H1 (cell line): ENCODE results near the gene ELMO3. TPM values are rescaled to one million over a fixed set of nuclear protein-coding genes. Genes with fewer than 3 reads are reported as not detected.

Source experiments
- CTCF ChIA-PET: fragments of 300-600 bp; sonication (Branson Sonifier 250); formaldehyde crosslinking; loops from one replicate; lab custom pipeline; 2021; ENCODE audit not compliant: partially characterized antibody; lab: Charles Lee
- POLR2A ChIA-PET: fragments of 300-600 bp; sonication (Branson Sonifier 250); formaldehyde crosslinking; loops from one replicate; lab custom pipeline; 2021; ENCODE audit warnings: inconsistent platforms; ENCODE audit not compliant: partially characterized antibody; lab: Charles Lee
- DNase-seq, 2 experiments: peaks; one replicate each; pipeline versions ENCODE4 v3.0.0 to v3.0.0-alpha.2; 2010 to 2022; ENCODE audit warnings: low spot score in 2 of 2, low read depth in 1 of 2, mixed read lengths in 1 of 2
- FAIRE-seq: peaks from 2 replicates; lab custom pipeline; 2011; peaks lifted over from hg19 to GRCh38; lab: Jason Lieb, UNC
- H2AFZ ChIP-seq: 2 replicates; pipeline ENCODE4 v1.8.1; 2012; ENCODE audit warnings: low read length, inconsistent platforms
- H2AK5ac ChIP-seq: 2 replicates; pipeline ENCODE4 v1.6.1; 2013; ENCODE audit warnings: low read depth, low read length
- H2BK120ac ChIP-seq: replicated peaks from 2 replicates; pipeline ENCODE3; 2013; ENCODE audit warnings: low read depth, low read length, inconsistent platforms
- H2BK12ac ChIP-seq: 2 replicates; pipeline ENCODE4 v1.6.1; 2013; ENCODE audit warnings: low read depth, low read length
- H2BK15ac ChIP-seq: 2 replicates; pipeline ENCODE4 v1.6.1; 2013; ENCODE audit warnings: low read length
- H2BK20ac ChIP-seq: 2 replicates; pipeline ENCODE4 v1.6.1; 2013; ENCODE audit warnings: low read length
- H2BK5ac ChIP-seq: 2 replicates; pipeline ENCODE4 v1.6.1; 2013; ENCODE audit warnings: low read depth, low read length
- H3K14ac ChIP-seq: 2 replicates; pipeline ENCODE4 v1.6.1; 2013; ENCODE audit warnings: inconsistent platforms; ENCODE audit not compliant: insufficient read length
- H3K18ac ChIP-seq: 2 replicates; pipeline ENCODE4 v1.6.1; 2013; ENCODE audit warnings: low read length; ENCODE audit errors: extremely low read depth
- H3K23ac ChIP-seq: 2 replicates; pipeline ENCODE4 v1.6.1; 2013; ENCODE audit warnings: inconsistent platforms; ENCODE audit not compliant: insufficient read length
- H3K23me2 ChIP-seq: 2 replicates; pipeline ENCODE4 v1.6.1; 2013; ENCODE audit warnings: low read depth, low read length
- H3K27ac ChIP-seq: 2 replicates; pipeline ENCODE4 v1.6.1; 2011; ENCODE audit warnings: low read depth, low read length, inconsistent platforms
- H3K27me3 ChIP-seq, 4 experiments: replicated peaks in 1 of 4; 1 replicate in 1 of 4; 2 replicates in 3 of 4; pipeline versions ENCODE4 v1.6.1 to v1.8.1; 2011 to 2013; ENCODE audit warnings: low read length in 3 of 4, mild to moderate bottlenecking in 3 of 4, inconsistent platforms in 2 of 4, mixed read lengths in 2 of 4, moderate library complexity in 1 of 4; ENCODE audit not compliant: control insufficient read depth in 3 of 4, insufficient read depth in 3 of 4; ENCODE audit errors: extremely low read depth in 1 of 4
- H3K36me3 ChIP-seq, 4 experiments: 2 replicates each; pipeline versions ENCODE4 v1.6.1 to v1.8.1; 2011 to 2013; ENCODE audit warnings: mild to moderate bottlenecking in 4 of 4, low read length in 3 of 4, moderate library complexity in 2 of 4, control low read depth in 1 of 4, inconsistent platforms in 1 of 4; ENCODE audit not compliant: insufficient read depth in 4 of 4, control insufficient read depth in 2 of 4
- H3K4ac ChIP-seq: replicated peaks from 2 replicates; pipeline ENCODE3; 2013; ENCODE audit warnings: low read length, low read depth, mixed read lengths, inconsistent platforms; ENCODE audit not compliant: insufficient read length
- H3K4me1 ChIP-seq, 4 experiments: replicated peaks in 1 of 4; 1 replicate in 1 of 4; 2 replicates in 3 of 4; pipeline versions ENCODE4 v1.6.1 to v1.8.1; 2011 to 2013; ENCODE audit warnings: low read length in 3 of 4, inconsistent platforms in 2 of 4, mixed read lengths in 1 of 4; ENCODE audit not compliant: insufficient read depth in 4 of 4, control insufficient read depth in 3 of 4
- H3K4me2 ChIP-seq, 2 experiments: 2 replicates each; pipeline versions ENCODE4 v1.6.1 to v1.8.1; 2011 to 2013; ENCODE audit warnings: low read depth in 2 of 2, low read length in 2 of 2, control low read depth in 1 of 2, inconsistent platforms in 1 of 2, mild to moderate bottlenecking in 1 of 2; ENCODE audit not compliant: insufficient read depth in 1 of 2
- H3K4me3 ChIP-seq, 4 experiments: fragments of 200-600, 300-600 bp in 1 of 4; sonication (generic), shearing (Covaris generic), sonication (Bioruptor Twin) in 1 of 4; 2 replicates each; pipeline versions ENCODE4 v1.5.1 to v1.8.1; 2011 to 2016; ENCODE audit warnings: low read length in 4 of 4, low read depth in 3 of 4, control low read depth in 2 of 4, inconsistent platforms in 2 of 4, mild to moderate bottlenecking in 2 of 4, mixed read lengths in 1 of 4, moderate library complexity in 1 of 4; ENCODE audit not compliant: insufficient read depth in 2 of 4; ENCODE audit errors: extremely low read depth in 1 of 4
- H3K56ac ChIP-seq: replicated peaks from 2 replicates; pipeline ENCODE3; 2013; ENCODE audit warnings: low read depth, mild to moderate bottlenecking, mixed read lengths, low read length, inconsistent platforms; ENCODE audit not compliant: insufficient read length
- H3K79me1 ChIP-seq: 2 replicates; pipeline ENCODE4 v1.6.1; 2013; ENCODE audit warnings: low read depth, low read length, control low read depth
- H3K79me2 ChIP-seq, 2 experiments: 2 replicates each; pipeline versions ENCODE4 v1.6.1 to v1.8.1; 2012 to 2013; ENCODE audit warnings: low read length in 2 of 2, mild to moderate bottlenecking in 2 of 2, inconsistent platforms in 1 of 2; ENCODE audit not compliant: insufficient read depth in 2 of 2, control insufficient read depth in 1 of 2
- H3K9ac ChIP-seq, 4 experiments: replicated peaks in 1 of 4; 1 replicate in 1 of 4; 2 replicates in 3 of 4; pipeline versions ENCODE4 v1.6.1 to v1.8.1; 2011 to 2013; ENCODE audit warnings: low read depth in 3 of 4, low read length in 3 of 4, control low read depth in 2 of 4, mild to moderate bottlenecking in 2 of 4, moderate library complexity in 2 of 4, inconsistent platforms in 1 of 4; ENCODE audit errors: extremely low read depth in 1 of 4
- H3K9me3 ChIP-seq, 2 experiments: 2 replicates each; pipeline versions ENCODE4 v1.6.1 to v1.8.1; 2012 to 2013; ENCODE audit warnings: mild to moderate bottlenecking in 2 of 2, moderate library complexity in 2 of 2, control low read depth in 1 of 2, inconsistent platforms in 1 of 2, low read depth in 1 of 2, low read length in 1 of 2, mixed read lengths in 1 of 2; ENCODE audit not compliant: insufficient read depth in 2 of 2
- H4K20me1 ChIP-seq, 2 experiments: replicated peaks in 1 of 2; 2 replicates each; pipeline versions ENCODE3 to v1.8.1; 2011 to 2013; ENCODE audit warnings: inconsistent platforms in 2 of 2, low read length in 2 of 2, mild to moderate bottlenecking in 1 of 2; ENCODE audit not compliant: insufficient read depth in 2 of 2, control insufficient read depth in 1 of 2
- H4K5ac ChIP-seq: 2 replicates; pipeline ENCODE4 v1.6.1; 2013; ENCODE audit warnings: low read length, low read depth, mixed read lengths, inconsistent platforms; ENCODE audit not compliant: insufficient read length
- H4K8ac ChIP-seq: 2 replicates; pipeline ENCODE4 v1.8.0; 2013; ENCODE audit warnings: mild to moderate bottlenecking, moderate library complexity, low read length, inconsistent platforms; ENCODE audit not compliant: insufficient read depth; ENCODE audit errors: extremely low read depth
- H4K91ac ChIP-seq: replicated peaks from 2 replicates; pipeline ENCODE3; 2013; ENCODE audit warnings: low read length, mixed read lengths, inconsistent platforms; ENCODE audit not compliant: insufficient read length
- CBX8 ChIP-seq: fragments of 300-800, 300-1000 bp; sonication (generic); IDR thresholded peaks from 2 replicates; pipeline ENCODE4 v1.7.1; 2016; ENCODE audit warnings: low read depth, low read length, borderline replicate concordance
- CHD2 ChIP-seq: IDR thresholded peaks from 2 replicates; pipeline ENCODE4 v1.6.1; 2012; ENCODE audit warnings: low read length, improper control_type of control experiment
- E2F6 ChIP-seq: IDR thresholded peaks from 2 replicates; pipeline ENCODE4 v1.6.1; 2012; ENCODE audit warnings: inconsistent platforms
- MAFK ChIP-seq: IDR thresholded peaks from 2 replicates; pipeline ENCODE4 v1.6.1; 2012; ENCODE audit warnings: low read depth, mild to moderate bottlenecking, improper control_type of control experiment, low read length
- SIN3A ChIP-seq, 2 experiments: IDR thresholded peaks in 1 of 2; conservative IDR thresholded peaks in 1 of 2; 2 replicates each; pipeline ENCODE4 v1.6.1; 2011 to 2012; ENCODE audit warnings: low read length in 2 of 2, improper control_type of control experiment in 1 of 2, low read depth in 1 of 2, mild to moderate bottlenecking in 1 of 2
- SP4 ChIP-seq: IDR thresholded peaks from 2 replicates; pipeline ENCODE4 v1.6.1; 2012; ENCODE audit warnings: low read length, inconsistent platforms
- TAF7 ChIP-seq: optimal IDR thresholded peaks from 2 replicates; pipeline ENCODE3; 2011; ENCODE audit warnings: low read depth, mild to moderate bottlenecking, inconsistent platforms, low read length, moderate library complexity, borderline replicate concordance
- TCF12 ChIP-seq: IDR thresholded peaks from 2 replicates; pipeline ENCODE4 v1.6.1; 2011; ENCODE audit warnings: low read depth, mild to moderate bottlenecking, low read length
- WGBS, 2 experiments: shearing (Covaris generic) in 1 of 2; methylation state at CpG; one replicate each; pipeline versions ENCODE4 v1.1.6 to v1.1.7; 2013 to 2015; ENCODE audit warnings: low lambda C conversion rate in 2 of 2, mixed read lengths in 2 of 2, inconsistent platforms in 1 of 2, low coverage in 1 of 2, missing lambda C conversion rate in 1 of 2; ENCODE audit not compliant: insufficient replicate concordance in 2 of 2, insufficient coverage in 1 of 2, insufficient read length in 1 of 2; ENCODE audit errors: extremely low coverage in 1 of 2, missing lambda C conversion rate in 1 of 2; 5-methylcytosine and 5-hydroxymethylcytosine counted together
- polyA plus RNA-seq, 7 experiments: library from polyadenylated mRNA; depleted of rRNA in 3 of 7; stranded (reverse) in 5 of 7; unstranded in 2 of 7; fragments of >200 nt in 5 of 7; fragments of 200-250 nt in 2 of 7; gene quantifications; 1 replicate in 5 of 7; 2 replicates in 1 of 7; 4 replicates in 1 of 7; pipeline versions ENCODE4 v1.2.1 to v1.2.3, GENCODE V29; 2011 to 2013; ENCODE audit warnings: missing spikeins in 2 of 7, mixed read lengths in 2 of 7
- total RNA-seq: library from RNA; stranded (reverse); fragmentation: NEBNext Ultra II Directional; extraction: Animal tissue kit (Norgen Biotek cat#: 25700); gene quantifications from 2 replicates; pipeline ENCODE4 v1.2.1, GENCODE V29; 2021
- TF ChIP-seq, protein P1 (sequence below): IDR thresholded peaks from 2 replicates; pipeline ENCODE4 v1.6.1; 2012; ENCODE audit warnings: inconsistent platforms

Gene ELMO3
- total and polyA plus RNA-seq, 2 of the 8 experiments (the other 6 are each of a cell fraction or from before 2014, with no cell fraction given): 9.6 to 10.9 TPM

DNA sequence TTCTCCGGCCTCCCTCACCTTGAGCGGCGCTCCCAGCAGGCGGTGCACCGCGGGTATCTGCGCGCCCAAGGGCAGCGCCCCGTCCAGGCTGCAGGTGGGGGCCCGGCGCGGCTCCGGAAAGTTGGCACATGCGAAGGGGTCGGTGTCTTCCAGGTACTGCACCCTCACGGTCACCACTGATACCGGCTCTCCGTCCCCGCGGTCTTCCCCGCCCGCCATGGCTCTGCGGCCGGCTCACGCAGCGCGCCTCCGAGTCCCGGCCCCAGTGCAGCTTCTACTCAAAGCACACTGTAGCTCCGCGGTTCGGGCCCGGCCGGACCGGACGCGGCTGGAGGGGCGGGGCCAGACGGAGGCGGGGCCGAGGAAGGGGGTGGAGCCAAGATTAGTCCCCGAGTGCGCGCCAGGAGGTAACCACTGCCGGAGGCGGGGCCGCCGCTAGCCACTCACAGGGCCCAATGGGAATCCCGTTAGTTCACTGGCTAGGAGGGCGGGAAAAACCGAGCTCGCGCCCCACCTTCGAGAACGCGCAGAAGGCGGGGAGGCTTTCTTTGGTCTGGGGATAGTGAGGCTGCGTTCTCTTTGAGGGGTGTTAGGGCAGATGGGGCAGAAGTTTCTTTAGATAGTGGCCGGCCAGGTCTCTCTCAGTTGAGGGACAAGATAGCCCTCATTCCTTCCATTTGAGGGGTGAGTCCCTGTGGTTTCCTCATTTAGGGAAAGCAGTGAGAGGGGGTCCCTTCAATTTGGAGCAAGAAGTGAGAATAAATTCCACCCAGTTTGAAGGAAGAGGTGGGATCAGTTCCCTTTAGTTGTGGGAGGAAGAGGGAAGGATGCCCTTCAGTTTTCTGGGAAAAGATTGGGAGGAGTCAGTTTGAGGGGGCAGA, 48.5 kb downstream of the ELMO3 start, which contains the start of gene FHOD1:
Gene FHOD1, minus strand, starts transcription at position 290 of the 881 bp plus-strand sequence. Its CDS starts 71 bp downstream, at position 219.
- peak within 1 kb of the TSS; percentile 67 to 87 (median 70) for H3K4me3 ChIP-seq
- TF ChIP-seq, protein P1, sequence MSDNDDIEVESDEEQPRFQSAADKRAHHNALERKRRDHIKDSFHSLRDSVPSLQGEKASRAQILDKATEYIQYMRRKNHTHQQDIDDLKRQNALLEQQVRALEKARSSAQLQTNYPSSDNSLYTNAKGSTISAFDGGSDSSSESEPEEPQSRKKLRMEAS: peak; percentile 85
- TF ChIP-seq SIN3A (conservative IDR thresholded peaks at IDR 0.05 in 1 of 2, IDR thresholded peaks at IDR 0.05 in 1 of 2; ENCODE audit: low read depth in 1 of 2, low read length in 2 of 2) (peak in 1 of 2 experiments; percentile 77; a peak in 1 of 4 replicates), SP4 (0 out of 2 replicates have a peak, but pooled peaks have one; percentile 21), CHD2 (peak; percentile 74), MAFK (no peak), TCF12 (no peak), E2F6 (peak; percentile 99), TAF7 (peak; percentile 81), CBX8 (no peak)

More for the DNA sequence above, 48.5 kb downstream of the ELMO3 start, which contains the start of gene FHOD1:
- Histone ChIP-seq H2BK20ac (no peak within 1 kb of the TSS), H2BK120ac (no peak within 1 kb of the TSS), H4K91ac (peak within 1 kb of the TSS; percentile 57), H4K8ac (peak within 1 kb of the TSS; percentile 87), H3K27ac (peak within 1 kb of the TSS; percentile 85), H3K9me3 (no peaks in the 10 kb centered on the region), H3K4ac (peak within 1 kb of the TSS; percentile 62), H3K79me2 (peaks cover 0 to 21% of the 10 kb centered on the region in 2 experiments; a peak in 2 of 4 replicates), H2BK5ac (peak within 1 kb of the TSS; percentile 96; the same call in 1 of the 2 replicates), H3K23ac (no peak within 1 kb of the TSS), H3K4me1 (peaks cover 9 to 30% (median 13%) of the 10 kb centered on the region in 4 experiments), H3K14ac (no peak within 1 kb of the TSS), H3K36me3 (no peaks in the 10 kb centered on the region), H2AK5ac (no peak within 1 kb of the TSS), H4K20me1 (peaks cover 0 to under 1% of the 10 kb centered on the region in 2 experiments), H3K56ac (peak within 1 kb of the TSS; percentile 77), H2BK15ac (0 out of 2 replicates have a peak within 1 kb of the TSS, but pooled peaks have one; percentile 0), H3K4me2 (peak within 1 kb of the TSS; percentile 92 to 95), H4K5ac (peak within 1 kb of the TSS; percentile 2), H3K18ac (peak within 1 kb of the TSS; percentile 90), H3K23me2 (peaks cover 12% of the 10 kb centered on the region; the same call in 1 of the 2 replicates), H3K27me3 (peaks cover 0 to 21% (median 13%) of the 10 kb centered on the region in 4 experiments; a peak in 5 of 7 replicates), H2BK12ac (0 out of 2 replicates have a peak within 1 kb of the TSS, but pooled peaks have one; percentile 52), H3K79me1 (peaks cover 8% of the 10 kb centered on the region), H2AFZ (no peak within 1 kb of the TSS), H3K9ac (peak within 1 kb of the TSS; percentile 47 to 74 (median 66); a peak in 6 of 7 replicates)
- ChIA-PET CTCF (interaction anchor here (0.8 to 4.4 kb wide), 18 partner anchors 9 to 198 kb away, joined by 3 to 33 read pairs (median 4); partner anchors contain the start of genes B3GNT9, KCTD19 and LRRC36), POLR2A (interaction anchor here (0.6 to 6.8 kb wide), 21 partner anchors 11 to 96 kb away, joined by 3 to 111 read pairs (median 4); partner anchors contain the start of genes ELMO3 and TMEM208)
- 2% methylated on average over 37 of the region's 60 CpGs; no CpG with 5 or more reads in 1 of the 2 experiments for WGBS, 2 experiments
- DNase-seq (peak; percentile 84 to 100), FAIRE-seq (no peak)
